ENCODE data around the gene CLEC16A. TPM values are rescaled to one million over a fixed set of nuclear protein-coding genes. Genes with fewer than 3 reads are reported as not detected.

The CLEC16A gene
- total and polyA plus RNA-seq, 2 experiments from 2014 or later: 9.9 to 24.1 TPM

DNA sequence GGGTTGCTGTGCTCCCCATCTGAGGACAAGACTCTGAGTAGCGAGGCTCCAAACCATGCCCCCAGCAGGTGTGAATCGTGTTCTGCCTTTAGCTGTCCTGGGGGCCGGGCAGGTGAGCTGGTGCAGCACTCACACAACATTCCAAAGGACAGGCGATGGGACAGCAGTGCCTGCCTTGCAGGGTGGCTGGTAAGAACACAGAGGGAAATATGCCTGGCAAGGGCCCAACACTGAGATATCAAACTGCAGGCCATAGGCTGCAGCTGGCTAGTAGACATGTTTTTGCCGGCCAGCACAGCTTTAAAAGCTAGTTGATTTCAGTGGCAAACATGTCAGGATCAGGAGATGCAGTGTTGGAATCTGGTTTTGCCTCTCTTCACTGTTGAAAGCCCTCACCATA lies 23.6 kb downstream of the CLEC16A start:
- ATAC-seq (no peak), DNase-seq (ENCODE audit: low spot score) (no peak)
- H3K27me3 ChIP-seq (ENCODE audit: insufficient read depth): no peaks in the 10 kb centered on the region
- no peaks in the 10 kb centered on the region for H3K79me2 ChIP-seq (replicated peaks; ENCODE audit: insufficient read depth)
- peaks cover 5% of the 10 kb centered on the region; the same call in 1 of the 3 replicates for H3K36me3 Mint-ChIP-seq (ENCODE audit: low read depth)
- H4K20me1 ChIP-seq (replicated peaks; ENCODE audit: insufficient read depth): no peaks in the 10 kb centered on the region
- no peak for TF ChIP-seq POLR2AphosphoS5 (IDR thresholded peaks at IDR 0.05; ENCODE audit: low read depth)
- no peak for TF ChIP-seq ZNF114 (CRISPR knock-in tag; IDR thresholded peaks at IDR 0.05)
- TF ChIP-seq EZH2 (IDR thresholded peaks at IDR 0.05; ENCODE audit: low read depth, unreplicated experiment): no peak
- TF ChIP-seq CREB1 (CRISPR knock-in tag; IDR thresholded peaks at IDR 0.05; ENCODE audit: low read depth): no peak
- TF ChIP-seq STAT1 (IDR thresholded peaks at IDR 0.05; ENCODE audit: unreplicated experiment): no peak
- TF ChIP-seq EZH2phosphoT487 (IDR thresholded peaks at IDR 0.05; ENCODE audit: unreplicated experiment): no peak
- TF ChIP-seq NANOG (IDR thresholded peaks at IDR 0.05; ENCODE audit: borderline replicate concordance): no peak
- no peak for TF ChIP-seq ZNF331 (CRISPR knock-in tag; IDR thresholded peaks at IDR 0.05; ENCODE audit: low read depth)
- TF ChIP-seq, protein P1, sequence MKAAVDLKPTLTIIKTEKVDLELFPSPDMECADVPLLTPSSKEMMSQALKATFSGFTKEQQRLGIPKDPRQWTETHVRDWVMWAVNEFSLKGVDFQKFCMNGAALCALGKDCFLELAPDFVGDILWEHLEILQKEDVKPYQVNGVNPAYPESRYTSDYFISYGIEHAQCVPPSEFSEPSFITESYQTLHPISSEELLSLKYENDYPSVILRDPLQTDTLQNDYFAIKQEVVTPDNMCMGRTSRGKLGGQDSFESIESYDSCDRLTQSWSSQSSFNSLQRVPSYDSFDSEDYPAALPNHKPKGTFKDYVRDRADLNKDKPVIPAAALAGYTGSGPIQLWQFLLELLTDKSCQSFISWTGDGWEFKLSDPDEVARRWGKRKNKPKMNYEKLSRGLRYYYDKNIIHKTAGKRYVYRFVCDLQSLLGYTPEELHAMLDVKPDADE (IDR thresholded peaks at IDR 0.05): no peak
- TF ChIP-seq, protein P2, sequence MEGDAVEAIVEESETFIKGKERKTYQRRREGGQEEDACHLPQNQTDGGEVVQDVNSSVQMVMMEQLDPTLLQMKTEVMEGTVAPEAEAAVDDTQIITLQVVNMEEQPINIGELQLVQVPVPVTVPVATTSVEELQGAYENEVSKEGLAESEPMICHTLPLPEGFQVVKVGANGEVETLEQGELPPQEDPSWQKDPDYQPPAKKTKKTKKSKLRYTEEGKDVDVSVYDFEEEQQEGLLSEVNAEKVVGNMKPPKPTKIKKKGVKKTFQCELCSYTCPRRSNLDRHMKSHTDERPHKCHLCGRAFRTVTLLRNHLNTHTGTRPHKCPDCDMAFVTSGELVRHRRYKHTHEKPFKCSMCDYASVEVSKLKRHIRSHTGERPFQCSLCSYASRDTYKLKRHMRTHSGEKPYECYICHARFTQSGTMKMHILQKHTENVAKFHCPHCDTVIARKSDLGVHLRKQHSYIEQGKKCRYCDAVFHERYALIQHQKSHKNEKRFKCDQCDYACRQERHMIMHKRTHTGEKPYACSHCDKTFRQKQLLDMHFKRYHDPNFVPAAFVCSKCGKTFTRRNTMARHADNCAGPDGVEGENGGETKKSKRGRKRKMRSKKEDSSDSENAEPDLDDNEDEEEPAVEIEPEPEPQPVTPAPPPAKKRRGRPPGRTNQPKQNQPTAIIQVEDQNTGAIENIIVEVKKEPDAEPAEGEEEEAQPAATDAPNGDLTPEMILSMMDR (conservative IDR thresholded peaks at IDR 0.05; ENCODE audit: low read depth in 2 of 2): no peak
- no peak for TF ChIP-seq JUNB (IDR thresholded peaks at IDR 0.05; ENCODE audit: unreplicated experiment)
- TF ChIP-seq, protein P3, sequence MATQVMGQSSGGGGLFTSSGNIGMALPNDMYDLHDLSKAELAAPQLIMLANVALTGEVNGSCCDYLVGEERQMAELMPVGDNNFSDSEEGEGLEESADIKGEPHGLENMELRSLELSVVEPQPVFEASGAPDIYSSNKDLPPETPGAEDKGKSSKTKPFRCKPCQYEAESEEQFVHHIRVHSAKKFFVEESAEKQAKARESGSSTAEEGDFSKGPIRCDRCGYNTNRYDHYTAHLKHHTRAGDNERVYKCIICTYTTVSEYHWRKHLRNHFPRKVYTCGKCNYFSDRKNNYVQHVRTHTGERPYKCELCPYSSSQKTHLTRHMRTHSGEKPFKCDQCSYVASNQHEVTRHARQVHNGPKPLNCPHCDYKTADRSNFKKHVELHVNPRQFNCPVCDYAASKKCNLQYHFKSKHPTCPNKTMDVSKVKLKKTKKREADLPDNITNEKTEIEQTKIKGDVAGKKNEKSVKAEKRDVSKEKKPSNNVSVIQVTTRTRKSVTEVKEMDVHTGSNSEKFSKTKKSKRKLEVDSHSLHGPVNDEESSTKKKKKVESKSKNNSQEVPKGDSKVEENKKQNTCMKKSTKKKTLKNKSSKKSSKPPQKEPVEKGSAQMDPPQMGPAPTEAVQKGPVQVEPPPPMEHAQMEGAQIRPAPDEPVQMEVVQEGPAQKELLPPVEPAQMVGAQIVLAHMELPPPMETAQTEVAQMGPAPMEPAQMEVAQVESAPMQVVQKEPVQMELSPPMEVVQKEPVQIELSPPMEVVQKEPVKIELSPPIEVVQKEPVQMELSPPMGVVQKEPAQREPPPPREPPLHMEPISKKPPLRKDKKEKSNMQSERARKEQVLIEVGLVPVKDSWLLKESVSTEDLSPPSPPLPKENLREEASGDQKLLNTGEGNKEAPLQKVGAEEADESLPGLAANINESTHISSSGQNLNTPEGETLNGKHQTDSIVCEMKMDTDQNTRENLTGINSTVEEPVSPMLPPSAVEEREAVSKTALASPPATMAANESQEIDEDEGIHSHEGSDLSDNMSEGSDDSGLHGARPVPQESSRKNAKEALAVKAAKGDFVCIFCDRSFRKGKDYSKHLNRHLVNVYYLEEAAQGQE (IDR thresholded peaks at IDR 0.05; ENCODE audit: unreplicated experiment): no peak
- TF ChIP-seq, protein P4, sequence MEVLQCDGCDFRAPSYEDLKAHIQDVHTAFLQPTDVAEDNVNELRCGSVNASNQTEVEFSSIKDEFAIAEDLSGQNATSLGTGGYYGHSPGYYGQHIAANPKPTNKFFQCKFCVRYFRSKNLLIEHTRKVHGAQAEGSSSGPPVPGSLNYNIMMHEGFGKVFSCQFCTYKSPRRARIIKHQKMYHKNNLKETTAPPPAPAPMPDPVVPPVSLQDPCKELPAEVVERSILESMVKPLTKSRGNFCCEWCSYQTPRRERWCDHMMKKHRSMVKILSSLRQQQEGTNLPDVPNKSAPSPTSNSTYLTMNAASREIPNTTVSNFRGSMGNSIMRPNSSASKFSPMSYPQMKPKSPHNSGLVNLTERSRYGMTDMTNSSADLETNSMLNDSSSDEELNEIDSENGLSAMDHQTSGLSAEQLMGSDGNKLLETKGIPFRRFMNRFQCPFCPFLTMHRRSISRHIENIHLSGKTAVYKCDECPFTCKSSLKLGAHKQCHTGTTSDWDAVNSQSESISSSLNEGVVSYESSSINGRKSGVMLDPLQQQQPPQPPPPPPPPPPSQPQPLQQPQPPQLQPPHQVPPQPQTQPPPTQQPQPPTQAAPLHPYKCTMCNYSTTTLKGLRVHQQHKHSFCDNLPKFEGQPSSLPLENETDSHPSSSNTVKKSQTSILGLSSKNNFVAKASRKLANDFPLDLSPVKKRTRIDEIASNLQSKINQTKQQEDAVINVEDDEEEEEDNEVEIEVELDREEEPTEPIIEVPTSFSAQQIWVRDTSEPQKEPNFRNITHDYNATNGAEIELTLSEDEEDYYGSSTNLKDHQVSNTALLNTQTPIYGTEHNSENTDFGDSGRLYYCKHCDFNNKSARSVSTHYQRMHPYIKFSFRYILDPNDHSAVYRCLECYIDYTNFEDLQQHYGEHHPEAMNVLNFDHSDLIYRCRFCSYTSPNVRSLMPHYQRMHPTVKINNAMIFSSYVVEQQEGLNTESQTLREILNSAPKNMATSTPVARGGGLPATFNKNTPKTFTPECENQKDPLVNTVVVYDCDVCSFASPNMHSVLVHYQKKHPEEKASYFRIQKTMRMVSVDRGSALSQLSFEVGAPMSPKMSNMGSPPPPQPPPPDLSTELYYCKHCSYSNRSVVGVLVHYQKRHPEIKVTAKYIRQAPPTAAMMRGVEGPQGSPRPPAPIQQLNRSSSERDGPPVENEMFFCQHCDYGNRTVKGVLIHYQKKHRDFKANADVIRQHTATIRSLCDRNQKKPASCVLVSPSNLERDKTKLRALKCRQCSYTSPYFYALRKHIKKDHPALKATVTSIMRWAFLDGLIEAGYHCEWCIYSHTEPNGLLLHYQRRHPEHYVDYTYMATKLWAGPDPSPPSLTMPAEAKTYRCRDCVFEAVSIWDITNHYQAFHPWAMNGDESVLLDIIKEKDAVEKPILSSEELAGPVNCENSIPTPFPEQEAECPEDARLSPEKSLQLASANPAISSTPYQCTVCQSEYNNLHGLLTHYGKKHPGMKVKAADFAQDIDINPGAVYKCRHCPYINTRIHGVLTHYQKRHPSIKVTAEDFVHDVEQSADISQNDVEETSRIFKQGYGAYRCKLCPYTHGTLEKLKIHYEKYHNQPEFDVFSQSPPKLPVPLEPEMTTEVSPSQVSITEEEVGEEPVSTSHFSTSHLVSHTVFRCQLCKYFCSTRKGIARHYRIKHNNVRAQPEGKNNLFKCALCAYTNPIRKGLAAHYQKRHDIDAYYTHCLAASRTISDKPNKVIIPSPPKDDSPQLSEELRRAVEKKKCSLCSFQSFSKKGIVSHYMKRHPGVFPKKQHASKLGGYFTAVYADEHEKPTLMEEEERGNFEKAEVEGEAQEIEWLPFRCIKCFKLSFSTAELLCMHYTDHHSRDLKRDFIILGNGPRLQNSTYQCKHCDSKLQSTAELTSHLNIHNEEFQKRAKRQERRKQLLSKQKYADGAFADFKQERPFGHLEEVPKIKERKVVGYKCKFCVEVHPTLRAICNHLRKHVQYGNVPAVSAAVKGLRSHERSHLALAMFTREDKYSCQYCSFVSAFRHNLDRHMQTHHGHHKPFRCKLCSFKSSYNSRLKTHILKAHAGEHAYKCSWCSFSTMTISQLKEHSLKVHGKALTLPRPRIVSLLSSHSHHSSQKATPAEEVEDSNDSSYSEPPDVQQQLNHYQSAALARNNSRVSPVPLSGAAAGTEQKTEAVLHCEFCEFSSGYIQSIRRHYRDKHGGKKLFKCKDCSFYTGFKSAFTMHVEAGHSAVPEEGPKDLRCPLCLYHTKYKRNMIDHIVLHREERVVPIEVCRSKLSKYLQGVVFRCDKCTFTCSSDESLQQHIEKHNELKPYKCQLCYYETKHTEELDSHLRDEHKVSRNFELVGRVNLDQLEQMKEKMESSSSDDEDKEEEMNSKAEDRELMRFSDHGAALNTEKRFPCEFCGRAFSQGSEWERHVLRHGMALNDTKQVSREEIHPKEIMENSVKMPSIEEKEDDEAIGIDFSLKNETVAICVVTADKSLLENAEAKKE (CRISPR knock-in tag; IDR thresholded peaks at IDR 0.05): no peak
- no peaks in the 10 kb centered on the region for H3F3A ChIP-seq (replicated peaks; ENCODE audit: low read depth)
- H3K27me3 Mint-ChIP-seq (ENCODE audit: insufficient read depth, low read depth, poor library complexity): peaks cover 7% of the 10 kb centered on the region
- no peaks in the 10 kb centered on the region for H3K9me2 ChIP-seq (ENCODE audit: insufficient read depth)
- no peak overlapping the region for H3K27ac Mint-ChIP-seq
- H3K27ac ChIP-seq (ENCODE audit: low read depth): no peak overlapping the region
- H2AFZ ChIP-seq: no peak overlapping the region
- H3K4me3 ChIP-seq: no peak overlapping the region
- no peak overlapping the region for H3K4me2 ChIP-seq
- peaks cover 3% of the 10 kb centered on the region; the same call in 1 of the 2 replicates for H3K36me3 ChIP-seq (ENCODE audit: insufficient read depth)
- H3K4me1 Mint-ChIP-seq: peaks cover 8% of the 10 kb centered on the region; the same call in 2 of the 3 replicates
- H3K4me3 Mint-ChIP-seq: no peak overlapping the region
- no peaks in the 10 kb centered on the region for H3K9me3 Mint-ChIP-seq
- H3K4me1 ChIP-seq (ENCODE audit: insufficient read depth): no peaks in the 10 kb centered on the region

Data from GM23338 (cell line).